IMR-90 (cell line): ENCODE measurements around the gene CDKAL1. TPM values are rescaled to one million over a fixed set of nuclear protein-coding genes. Genes with fewer than 3 reads are reported as not detected.

ENCODE experiments used
- ATAC-seq: fragments of 200-7000 bp; cut with Tn5 transposase; 2 replicates; pipeline ENCODE4 v1.9.1; 2020; ENCODE audit warnings: low read depth, mild to moderate bottlenecking, moderate library complexity
- BruUV-seq: library from RNA; stranded (reverse); fragments of 400-500 nt; replicated peaks from 2 replicates; lab custom pipeline; 2021; lab: Mats Ljungman, UMichigan
- CTCF ChIA-PET: fragments of 300-600 bp; formaldehyde crosslinking; extraction: SDS; loops from one replicate; lab custom pipeline; 2021; ENCODE audit warnings: antibody characterized with exemption; lab: Yijun Ruan, JAX
- POLR2A ChIA-PET: fragments of 300-600 bp; sonication (Branson Sonifier 250); formaldehyde crosslinking; loops from one replicate; lab custom pipeline; 2022; ENCODE audit warnings: antibody characterized with exemption; ENCODE audit not compliant: unreplicated experiment; lab: Charles Lee
- DNase-seq: peaks from one replicate; pipeline ENCODE4 v3.0.0; 2013
- H2AFZ ChIP-seq: replicated peaks from 2 replicates; pipeline ENCODE3; 2013; ENCODE audit warnings: low read length, mild to moderate bottlenecking; ENCODE audit not compliant: poor library complexity
- H2AK5ac ChIP-seq: 2 replicates; pipeline ENCODE4 v1.6.1; 2013; ENCODE audit warnings: low read depth, low read length, inconsistent platforms
- H2AK9ac ChIP-seq: replicated peaks from 2 replicates; pipeline ENCODE3; 2013; ENCODE audit warnings: mild to moderate bottlenecking, low read depth, low read length, moderate library complexity; ENCODE audit not compliant: poor library complexity
- H2BK120ac ChIP-seq: 2 replicates; pipeline ENCODE4 v1.6.1; 2013; ENCODE audit warnings: low read depth, low read length, inconsistent platforms
- H2BK15ac ChIP-seq: 3 replicates; pipeline ENCODE4 v1.6.1; 2013; ENCODE audit warnings: low read depth, low read length, inconsistent platforms
- H2BK20ac ChIP-seq: 2 replicates; pipeline ENCODE4 v1.6.1; 2013; ENCODE audit warnings: low read depth, mild to moderate bottlenecking, inconsistent platforms, low read length, moderate library complexity
- H2BK5ac ChIP-seq: 2 replicates; pipeline ENCODE4 v1.6.1; 2013; ENCODE audit warnings: mild to moderate bottlenecking, low read depth, low read length, inconsistent platforms; ENCODE audit not compliant: poor library complexity, severe bottlenecking
- H3K14ac ChIP-seq: replicated peaks from 2 replicates; pipeline ENCODE4 v1.6.1; 2013; ENCODE audit warnings: low read depth, low read length, inconsistent platforms
- H3K18ac ChIP-seq: 2 replicates; pipeline ENCODE4 v1.6.1; 2013; ENCODE audit warnings: low read depth, low read length, control low read depth
- H3K23ac ChIP-seq: 2 replicates; pipeline ENCODE4 v1.6.1; 2013; ENCODE audit warnings: low read depth, low read length, inconsistent platforms
- H3K27ac ChIP-seq: 2 replicates; pipeline ENCODE4 v1.5.1; 2013; ENCODE audit warnings: mild to moderate bottlenecking, control low read depth, low read length; ENCODE audit not compliant: insufficient read depth
- H3K27me3 ChIP-seq: 2 replicates; pipeline ENCODE4 v1.6.1; 2013; ENCODE audit warnings: low read length; ENCODE audit not compliant: control insufficient read depth, insufficient read depth
- H3K36me3 ChIP-seq: 2 replicates; pipeline ENCODE4 v1.6.1; 2013; ENCODE audit warnings: low read length, mixed read lengths; ENCODE audit not compliant: control insufficient read depth, insufficient read depth
- H3K4ac ChIP-seq: 2 replicates; pipeline ENCODE4 v1.6.1; 2013; ENCODE audit warnings: low read depth, low read length, inconsistent platforms
- H3K4me1 ChIP-seq: 2 replicates; pipeline ENCODE4 v1.6.1; 2013; ENCODE audit warnings: low read length, mixed read lengths; ENCODE audit not compliant: control insufficient read depth, insufficient read depth
- H3K4me2 ChIP-seq: 2 replicates; pipeline ENCODE4 v1.6.1; 2013; ENCODE audit warnings: low read depth, mild to moderate bottlenecking, control low read depth, low read length, moderate library complexity
- H3K4me3 ChIP-seq: 2 replicates; pipeline ENCODE4 v1.5.1; 2013; ENCODE audit warnings: low read depth, mild to moderate bottlenecking, control low read depth, low read length, moderate library complexity; ENCODE audit not compliant: insufficient read depth
- H3K56ac ChIP-seq: 2 replicates; pipeline ENCODE4 v1.6.1; 2013; ENCODE audit warnings: low read length, inconsistent platforms; ENCODE audit not compliant: insufficient read depth; ENCODE audit errors: extremely low read depth
- H3K79me1 ChIP-seq, 2 experiments: 2 replicates each; pipeline ENCODE4 v1.6.1; 2013; ENCODE audit warnings: low read length in 2 of 2, inconsistent platforms in 1 of 2, low read depth in 1 of 2
- H3K9ac ChIP-seq: 2 replicates; pipeline ENCODE4 v1.6.1; 2013; ENCODE audit warnings: low read depth, low read length, control low read depth
- H3K9me1 ChIP-seq: 2 replicates; pipeline ENCODE4 v1.6.1; 2013; ENCODE audit warnings: low read length, inconsistent platforms; ENCODE audit not compliant: insufficient read depth
- H3K9me3 ChIP-seq: 2 replicates; pipeline ENCODE4 v1.6.1; 2013; ENCODE audit warnings: low read length; ENCODE audit not compliant: control insufficient read depth, insufficient read depth
- H4K20me1 ChIP-seq: 2 replicates; pipeline ENCODE4 v1.6.1; 2013; ENCODE audit warnings: low read length, inconsistent platforms; ENCODE audit not compliant: insufficient read depth
- H4K5ac ChIP-seq: 2 replicates; pipeline ENCODE4 v1.6.1; 2013; ENCODE audit warnings: mild to moderate bottlenecking, low read depth, low read length, control low read depth
- H4K8ac ChIP-seq, 2 experiments: 2 replicates each; pipeline ENCODE4 v1.6.1; 2013; ENCODE audit warnings: low read depth in 2 of 2, low read length in 2 of 2, control low read depth in 1 of 2, inconsistent platforms in 1 of 2
- H4K91ac ChIP-seq: 2 replicates; pipeline ENCODE4 v1.6.1; 2013; ENCODE audit warnings: low read depth, low read length, inconsistent platforms; ENCODE audit not compliant: insufficient read depth
- CEBPB ChIP-seq: IDR thresholded peaks from 2 replicates; pipeline ENCODE4 v1.6.1; 2012; ENCODE audit warnings: low read depth, low read length, improper control_type of control experiment
- ELK1 ChIP-seq: fragments of 150-350 bp; IDR thresholded peaks from 2 replicates; pipeline ENCODE4 v1.6.1; 2016; ENCODE audit warnings: low read depth, mild to moderate bottlenecking, low read length, moderate library complexity, borderline replicate concordance
- FOS ChIP-seq: fragments of 150-350 bp; IDR thresholded peaks from 2 replicates; pipeline ENCODE4 v1.6.1; 2016; ENCODE audit warnings: low read depth, low read length
- MXI1 ChIP-seq: IDR thresholded peaks from 2 replicates; pipeline ENCODE4 v1.6.1; 2012; ENCODE audit warnings: low read depth, mild to moderate bottlenecking, low read length, moderate library complexity, borderline replicate concordance
- POLR2A ChIP-seq: IDR thresholded peaks from 2 replicates; pipeline ENCODE4 v1.6.1; 2012; ENCODE audit warnings: mild to moderate bottlenecking, low read depth, low read length
- RAD21 ChIP-seq: IDR thresholded peaks from 2 replicates; pipeline ENCODE4 v1.6.1; 2012; ENCODE audit warnings: low read length, improper control_type of control experiment
- RFX5 ChIP-seq: IDR thresholded peaks from 2 replicates; pipeline ENCODE4 v1.8.0; 2012; ENCODE audit warnings: low read depth, mild to moderate bottlenecking, low read length, moderate library complexity
- SMC3 ChIP-seq: fragments of 150-350 bp; IDR thresholded peaks from 2 replicates; pipeline ENCODE4 v1.6.1; 2016; ENCODE audit warnings: low read depth, mild to moderate bottlenecking, antibody characterized with exemption, low read length, moderate library complexity
- WGBS, 2 experiments: methylation state at CpG; one replicate each; pipeline versions ENCODE4 v1.1.5 to v1.1.7; 2013; ENCODE audit warnings: missing lambda C conversion rate in 2 of 2; ENCODE audit not compliant: insufficient read length in 1 of 2; ENCODE audit errors: extremely low coverage in 2 of 2; 5-methylcytosine and 5-hydroxymethylcytosine counted together
- dilution Hi-C: fragments of 300-500 bp; cut with HindIII; formaldehyde crosslinking; loops from one replicate; pipeline ENCODE4 v1.14.3; 2018; ENCODE audit warnings: low sequenced_read_pairs; ENCODE audit not compliant: unreplicated experiment
- in situ Hi-C: fragments of 300-500 bp; cut with MboI; formaldehyde crosslinking; loops from 3 replicates; pipeline ENCODE4 v1.14.3; 2019; ENCODE audit warnings: low sequenced_read_pairs, inconsistent platforms, mixed read lengths
- intact Hi-C: fragments of 100-400 bp; cut with micrococcal nuclease; formaldehyde crosslinking; loops from 2 replicates; pipeline ENCODE4 v1.10.0; 2022
- polyA plus RNA-seq, 3 experiments: library from polyadenylated mRNA; depleted of rRNA; stranded (reverse); fragments of >200 nt; gene quantifications; 2 replicates each; pipeline ENCODE4 v1.2.3, GENCODE V29; 2012; ENCODE audit warnings: low replicate concordance in 1 of 3
- total RNA-seq: library from RNA; depleted of rRNA; stranded (reverse); fragments of >200 nt; gene quantifications from 2 replicates; pipeline ENCODE4 v1.2.3, GENCODE V29; 2012

The CDKAL1 gene
- total and polyA plus RNA-seq, 2 of the 4 experiments (the other 2 are of a cell fraction), result 3.7 to 13.1 TPM

GRCh38 chr6:20771409-20771808 is 237.2 kb downstream of the CDKAL1 start:
- Histone ChIP-seq H4K91ac (no peak overlapping the region), H4K5ac (no peak overlapping the region), H4K20me1 (no peaks in the 10 kb centered on the region), H4K8ac (no peak overlapping the region), H3K9ac (no peak overlapping the region), H3K27me3 (no peaks in the 10 kb centered on the region), H3K79me1 (no peaks in the 10 kb centered on the region; a peak in 1 of 4 replicates), H3K9me3 (no peaks in the 10 kb centered on the region), H3K4me1 (no peaks in the 10 kb centered on the region), H2BK20ac (no peak overlapping the region), H2AK5ac (no peak overlapping the region), H3K4ac (no peak overlapping the region), H2BK15ac (no peak overlapping the region), H3K56ac (no peak overlapping the region), H3K23ac (no peak overlapping the region), H2AK9ac (no peak overlapping the region), H3K9me1 (no peaks in the 10 kb centered on the region), H3K36me3 (no peaks in the 10 kb centered on the region), H3K27ac (no peak overlapping the region), H2BK5ac (no peak overlapping the region), H2AFZ (no peak overlapping the region), H3K14ac (no peak overlapping the region), H2BK120ac (no peak overlapping the region), H3K4me2 (no peak overlapping the region), H3K18ac (no peak overlapping the region), H3K4me3 (no peak overlapping the region)
- no peak for TF ChIP-seq MXI1
- no peak for TF ChIP-seq POLR2A
- TF ChIP-seq ELK1, result no peak
- TF ChIP-seq RAD21, result no peak
- no peak for TF ChIP-seq SMC3
- TF ChIP-seq CEBPB, result no peak
- TF ChIP-seq RFX5, result no peak
- no peak for TF ChIP-seq FOS
- intact Hi-C loops (no loop called here), in situ Hi-C loops (no loop called here), dilution Hi-C loops (no loop called here)
- DNase-seq, result no peak
- no CpG with 5 or more reads among the region's 6 CpGs for WGBS, 2 experiments
- BruUV-seq, result no TSS peak
- ATAC-seq, result no peak
- ChIA-PET CTCF (no interaction called here), POLR2A (no interaction called here)
